ENCODE data around the gene SIAH3. TPM values are rescaled to one million over a fixed set of nuclear protein-coding genes. Genes with fewer than 3 reads are reported as not detected.

SIAH3 gene
- polyA plus RNA-seq, 1 donor (not counting 4 experiments of a cell fraction or from before 2014, with no cell fraction given): 0.12 TPM

- Histone ChIP-seq H3K9me1 (ENCODE audit: control insufficient read depth, extremely low read depth, insufficient read depth, low read length) (no peaks in the 10 kb centered on the region), H2AFZ (ENCODE audit: control insufficient read depth, low read length) (peak overlapping the region; percentile 21), H3K27ac (ENCODE audit: control insufficient read depth, insufficient read depth, low read length) (no peak overlapping the region), H4K20me1 (ENCODE audit: control insufficient read depth, extremely low read depth, insufficient read depth, low read length) (no peaks in the 10 kb centered on the region), H3K9ac (ENCODE audit: control insufficient read depth, extremely low read depth, insufficient read depth, low read length) (no peak overlapping the region), H3K4me2 (ENCODE audit: control insufficient read depth, extremely low read depth, insufficient read depth, low read depth, low read length) (no peak overlapping the region), H3K79me2 (ENCODE audit: control insufficient read depth, insufficient read depth, low read length) (no peaks in the 10 kb centered on the region), H3K4me3 (ENCODE audit: control insufficient read depth in 2 of 3, extremely low read depth in 1 of 3, insufficient read depth in 2 of 3, low read depth in 1 of 3, low read length in 3 of 3) (no peak overlapping the region), H3K9me3 (ENCODE audit: control insufficient read depth, low read depth, low read length) (no peaks in the 10 kb centered on the region), H3K27me3 (ENCODE audit: control insufficient read depth, extremely low read depth, insufficient read depth, low read length) (no peaks in the 10 kb centered on the region), H3K4me1 (ENCODE audit: control insufficient read depth, extremely low read depth, insufficient read depth, low read length) (peaks cover 13% of the 10 kb centered on the region), H3K36me3 (ENCODE audit: control insufficient read depth in 2 of 2, extremely low read depth in 1 of 2, insufficient read depth in 2 of 2, low read length in 2 of 2) (no peaks in the 10 kb centered on the region)
- no peak for DNase-seq (ENCODE audit: low read depth, low spot score)
- TF ChIP-seq CTCF (optimal IDR thresholded peaks at IDR 0.05 in 1 of 3, IDR thresholded peaks at IDR 0.05 in 1 of 3, conservative IDR thresholded peaks at IDR 0.05 in 1 of 3; ENCODE audit: extremely low read depth in 1 of 3, insufficient read depth in 2 of 3, low read length in 3 of 3): peak; percentile 56 to 69 (median 67)
- TF ChIP-seq EZH2 (IDR thresholded peaks at IDR 0.05; ENCODE audit: low read length): no peak
- dilution Hi-C loops (cut with MboI; ENCODE audit: extremely low pct_ligation_motif_present, low sequenced_read_pairs): no loop called here
- no peak for FAIRE-seq
Measured at GRCh38 chr13:45879666-45880065, 28.1 kb upstream of the SIAH3 start.

GRCh38 chr13:45878966-45879365 is 27.4 kb upstream of the SIAH3 start:
- H3K36me3 ChIP-seq (ENCODE audit: control insufficient read depth in 2 of 2, extremely low read depth in 1 of 2, insufficient read depth in 2 of 2, low read length in 2 of 2): no peaks in the 10 kb centered on the region
- H3K9me1 ChIP-seq (ENCODE audit: control insufficient read depth, extremely low read depth, insufficient read depth, low read length): no peaks in the 10 kb centered on the region
- no peaks in the 10 kb centered on the region for H3K79me2 ChIP-seq (ENCODE audit: control insufficient read depth, insufficient read depth, low read length)
- FAIRE-seq (peak; percentile 52), DNase-seq (ENCODE audit: low read depth, low spot score) (no peak)
- no peaks in the 10 kb centered on the region for H4K20me1 ChIP-seq (ENCODE audit: control insufficient read depth, extremely low read depth, insufficient read depth, low read length)
- H3K9ac ChIP-seq (ENCODE audit: control insufficient read depth, extremely low read depth, insufficient read depth, low read length): no peak overlapping the region
- H3K4me3 ChIP-seq (ENCODE audit: control insufficient read depth in 2 of 3, extremely low read depth in 1 of 3, insufficient read depth in 2 of 3, low read depth in 1 of 3, low read length in 3 of 3): no peak overlapping the region
- no peak overlapping the region for H2AFZ ChIP-seq (ENCODE audit: control insufficient read depth, low read length)
- dilution Hi-C loops (cut with MboI; ENCODE audit: extremely low pct_ligation_motif_present, low sequenced_read_pairs): no loop called here
- peaks cover 15% of the 10 kb centered on the region for H3K4me1 ChIP-seq (ENCODE audit: control insufficient read depth, extremely low read depth, insufficient read depth, low read length)
- H3K27me3 ChIP-seq (ENCODE audit: control insufficient read depth, extremely low read depth, insufficient read depth, low read length): no peaks in the 10 kb centered on the region
- no peak overlapping the region for H3K4me2 ChIP-seq (ENCODE audit: control insufficient read depth, extremely low read depth, insufficient read depth, low read depth, low read length)
- no peaks in the 10 kb centered on the region for H3K9me3 ChIP-seq (ENCODE audit: control insufficient read depth, low read depth, low read length)
- H3K27ac ChIP-seq (ENCODE audit: control insufficient read depth, insufficient read depth, low read length): no peak overlapping the region
- TF ChIP-seq CTCF (optimal IDR thresholded peaks at IDR 0.05 in 1 of 3, IDR thresholded peaks at IDR 0.05 in 1 of 3, conservative IDR thresholded peaks at IDR 0.05 in 1 of 3; ENCODE audit: extremely low read depth in 1 of 3, insufficient read depth in 2 of 3, low read length in 3 of 3) (no peak), EZH2 (IDR thresholded peaks at IDR 0.05; ENCODE audit: low read length) (no peak)
